Fibroblast of pulmonary artery (primary cell): ENCODE results near the gene TOMM22.

ENCODE experiments used
- DNase-seq: peaks from one replicate; pipeline ENCODE4 v3.0.0-alpha.2; 2010; ENCODE audit warnings: low read depth
- H3K4me3 ChIP-seq: replicated peaks from 2 replicates; pipeline ENCODE4 v1.5.1; 2011; ENCODE audit warnings: low read depth, mild to moderate bottlenecking, control low read depth, low read length, moderate library complexity
- TF ChIP-seq, protein P1 (sequence below): IDR thresholded peaks from 2 replicates; pipeline ENCODE4 v1.5.1; 2011; ENCODE audit warnings: mild to moderate bottlenecking, control low read depth, low read length, inconsistent platforms; ENCODE audit errors: missing control alignments

The TOMM22 gene

GRCh38 chr22:38696606-38697424 is 15.1 kb downstream of the TOMM22 start:
- peak; percentile 89 for DNase-seq
- TF ChIP-seq, protein P1, sequence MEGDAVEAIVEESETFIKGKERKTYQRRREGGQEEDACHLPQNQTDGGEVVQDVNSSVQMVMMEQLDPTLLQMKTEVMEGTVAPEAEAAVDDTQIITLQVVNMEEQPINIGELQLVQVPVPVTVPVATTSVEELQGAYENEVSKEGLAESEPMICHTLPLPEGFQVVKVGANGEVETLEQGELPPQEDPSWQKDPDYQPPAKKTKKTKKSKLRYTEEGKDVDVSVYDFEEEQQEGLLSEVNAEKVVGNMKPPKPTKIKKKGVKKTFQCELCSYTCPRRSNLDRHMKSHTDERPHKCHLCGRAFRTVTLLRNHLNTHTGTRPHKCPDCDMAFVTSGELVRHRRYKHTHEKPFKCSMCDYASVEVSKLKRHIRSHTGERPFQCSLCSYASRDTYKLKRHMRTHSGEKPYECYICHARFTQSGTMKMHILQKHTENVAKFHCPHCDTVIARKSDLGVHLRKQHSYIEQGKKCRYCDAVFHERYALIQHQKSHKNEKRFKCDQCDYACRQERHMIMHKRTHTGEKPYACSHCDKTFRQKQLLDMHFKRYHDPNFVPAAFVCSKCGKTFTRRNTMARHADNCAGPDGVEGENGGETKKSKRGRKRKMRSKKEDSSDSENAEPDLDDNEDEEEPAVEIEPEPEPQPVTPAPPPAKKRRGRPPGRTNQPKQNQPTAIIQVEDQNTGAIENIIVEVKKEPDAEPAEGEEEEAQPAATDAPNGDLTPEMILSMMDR = no peak
- peak overlapping the region; percentile 81 for H3K4me3 ChIP-seq

DNA sequence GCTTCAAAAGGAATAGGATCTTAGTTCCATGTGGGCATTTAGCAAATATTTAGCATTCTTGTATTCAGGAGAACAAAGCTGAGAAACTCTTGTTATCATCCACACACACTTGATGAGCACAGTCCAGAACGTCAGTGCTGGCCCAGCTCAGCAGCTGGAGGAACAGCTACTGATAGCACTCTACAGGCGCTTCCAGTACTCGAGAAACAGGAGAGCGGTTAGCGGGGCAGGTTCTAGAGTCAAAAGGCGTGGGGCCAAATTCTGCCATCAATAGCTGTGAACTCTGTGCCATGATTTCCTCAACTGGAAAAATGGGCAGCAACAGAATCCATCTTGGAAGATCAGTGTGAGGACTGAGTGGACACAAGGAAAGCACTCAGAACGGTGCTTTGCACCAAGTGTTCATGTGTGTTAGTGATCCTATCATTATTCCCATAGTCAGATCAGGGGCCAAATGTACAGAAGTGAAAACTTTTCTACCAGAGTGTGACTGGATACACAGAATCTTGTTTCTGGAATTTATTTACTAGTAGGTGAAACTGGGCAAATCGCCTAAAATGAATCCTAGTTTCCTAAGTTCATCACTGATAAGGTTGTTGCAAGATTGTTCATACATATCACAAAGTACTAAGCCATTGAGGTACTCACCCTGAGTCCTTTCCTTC is 15.8 kb downstream of the TOMM22 start:
- H3K4me3 ChIP-seq = peak overlapping the region; percentile 81
- peak; percentile 78 for DNase-seq
- TF ChIP-seq, protein P1 = no peak

DNA sequence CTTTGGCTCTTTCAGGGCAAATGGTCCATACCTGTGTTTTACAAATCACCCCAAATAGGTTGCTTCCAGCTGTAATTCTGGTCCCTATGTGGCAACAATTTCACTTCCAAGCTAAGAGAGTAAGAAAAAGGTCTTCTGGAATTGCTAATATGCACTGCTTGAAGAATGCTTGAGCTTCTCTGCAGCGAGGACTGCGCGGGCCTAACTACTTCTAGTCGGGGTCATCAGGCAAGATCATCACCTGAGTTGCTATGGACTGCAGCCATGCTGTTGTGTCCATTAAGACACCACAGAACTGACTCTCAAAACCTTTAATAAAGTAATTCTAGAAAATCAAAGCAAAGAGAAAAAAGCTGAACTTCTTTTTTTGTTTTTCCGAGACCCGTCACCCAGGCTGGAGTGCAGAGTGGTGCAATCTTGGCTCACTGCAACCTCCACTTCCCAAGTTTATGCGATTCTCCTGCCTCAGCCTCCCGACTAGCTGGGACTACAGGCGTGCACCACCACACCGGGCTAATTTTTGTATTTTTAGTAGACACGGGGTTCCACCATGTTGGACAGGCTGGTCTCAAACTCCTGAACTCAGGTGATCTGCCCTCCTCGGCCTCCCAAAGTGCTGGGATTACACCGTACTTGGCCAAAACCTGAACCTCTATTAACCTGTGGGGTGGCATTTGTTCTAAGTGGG is 16.8 kb downstream of the TOMM22 start:
- TF ChIP-seq, protein P1 = no peak
- DNase-seq = no peak
- H3K4me3 ChIP-seq = peak overlapping the region; percentile 81

GRCh38 chr22:38699143-38699542 is 17.4 kb downstream of the TOMM22 start:
- H3K4me3 ChIP-seq = peak overlapping the region; percentile 81
- TF ChIP-seq, protein P1 = no peak
- DNase-seq = no peak

- H3K4me3 ChIP-seq = peak overlapping the region; percentile 81
- DNase-seq = peak; percentile 63
- TF ChIP-seq, protein P1 = no peak
These were observed 18.0 kb downstream of the TOMM22 start for GRCh38 chr22:38699784-38700183.

DNA sequence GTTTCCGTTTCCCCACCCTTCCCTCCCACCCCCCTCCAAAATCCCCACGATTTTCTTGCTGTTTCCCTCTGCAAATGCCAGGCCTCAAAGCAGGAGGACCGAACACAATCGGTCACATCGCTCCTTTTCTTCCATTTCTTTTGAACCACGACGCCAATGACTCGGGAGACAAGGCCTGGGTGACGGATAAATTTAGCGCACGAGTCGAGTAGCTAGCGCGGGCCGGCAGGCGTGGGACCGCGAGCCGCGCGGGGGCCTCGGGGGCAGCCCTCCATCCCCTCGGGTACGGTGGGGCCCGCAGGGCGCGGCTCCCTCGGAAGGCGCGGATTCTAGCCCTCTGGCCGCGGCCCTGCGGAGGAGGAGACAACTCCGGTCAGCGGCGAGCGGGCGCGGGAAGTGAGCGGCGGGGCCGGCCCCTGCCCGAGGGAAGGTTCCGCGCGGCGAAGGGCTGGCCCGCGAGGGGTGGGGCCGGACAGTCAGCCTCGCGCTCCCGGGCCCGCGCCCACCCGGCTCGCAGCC is 18.6 kb downstream of the TOMM22 start:
- H3K4me3 ChIP-seq = peak overlapping the region; percentile 81
- TF ChIP-seq, protein P1 = no peak
- peak; percentile 67 for DNase-seq
